ENCODE measurements around the gene ATXN1.
"Not testable (repeated sequence)": the region's sequence is repeated elsewhere in the genome, so short reads cannot be mapped to it uniquely, and the experiment has no call there.

Gene ATXN1

DNA sequence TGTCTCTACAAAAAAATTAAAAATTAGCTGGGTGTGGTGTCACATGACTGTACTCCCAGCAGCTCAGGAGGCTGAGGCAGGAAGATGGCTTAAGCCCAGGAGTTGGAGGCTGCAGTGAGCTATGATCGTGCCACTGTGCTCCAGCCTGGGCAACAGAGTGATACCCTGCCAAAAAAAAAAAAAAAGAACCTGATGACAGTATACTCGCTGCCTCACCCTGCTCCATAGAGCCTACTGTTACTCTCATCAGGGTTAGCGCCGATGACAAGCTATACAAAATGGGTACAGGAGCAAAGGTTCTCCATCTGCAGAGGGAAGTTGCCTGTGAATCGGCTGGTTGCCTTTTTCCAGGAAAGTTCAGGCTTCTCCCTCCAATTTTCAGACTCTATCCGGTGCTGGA is 469.5 kb downstream of the ATXN1 start:
- DNase-seq = no peak

GRCh38 chr6:16288163-16288562 is 473.1 kb downstream of the ATXN1 start:
- no peak for DNase-seq

DNA sequence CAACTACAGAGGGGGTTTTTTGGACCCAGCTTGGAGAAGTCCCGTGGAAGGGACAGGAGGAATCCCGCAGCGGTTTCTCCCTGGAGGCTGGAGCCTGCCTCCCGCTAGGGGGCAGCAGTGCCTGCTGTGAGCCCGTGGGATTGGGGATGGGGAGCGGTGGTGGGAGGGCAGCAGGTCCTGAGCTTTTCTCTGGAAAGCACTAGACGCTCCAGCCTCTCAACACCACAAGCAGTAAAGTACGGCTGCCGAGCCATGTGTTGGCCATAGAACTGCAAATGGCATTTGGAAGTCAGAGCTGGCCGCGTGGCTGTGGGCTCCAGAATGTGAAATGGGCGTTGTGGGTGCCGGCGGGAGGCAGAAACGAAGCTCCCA is 475.1 kb downstream of the ATXN1 start:
- DNase-seq = peak; percentile 33

DNA sequence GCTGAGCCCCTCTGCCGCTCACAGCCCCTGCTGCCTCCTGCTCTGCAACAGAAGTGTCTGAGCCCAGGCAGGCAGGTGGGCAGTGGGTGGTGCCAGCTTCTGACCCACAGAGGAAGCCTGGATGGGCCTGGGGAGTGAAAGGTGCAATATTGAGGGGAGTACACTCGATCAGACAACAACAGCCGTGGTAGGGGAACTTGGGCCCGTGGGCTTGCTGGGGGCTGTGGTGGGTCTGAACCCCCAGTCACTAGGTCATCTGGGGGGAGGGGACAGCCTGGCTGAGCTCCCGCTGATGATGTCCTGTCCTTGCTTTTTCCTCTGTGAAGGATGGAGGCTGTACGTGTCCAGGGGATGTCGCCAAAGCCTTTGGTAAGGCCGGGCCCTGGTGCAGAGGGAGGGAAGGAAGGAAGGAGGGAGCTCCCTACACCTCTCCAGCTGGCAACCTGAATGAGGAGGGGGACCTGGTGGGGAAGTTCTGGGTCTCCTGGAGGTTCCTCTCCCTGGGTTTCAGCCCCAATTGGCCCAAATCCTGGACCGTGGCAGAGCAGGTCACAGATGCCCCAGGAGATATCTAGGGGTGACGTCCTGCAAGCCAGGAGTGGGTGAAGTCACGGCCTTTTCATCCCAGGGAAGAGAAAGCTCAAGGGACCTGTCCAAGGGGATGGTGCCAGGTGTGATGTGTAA is 475.7 kb downstream of the ATXN1 start:
- no peak for DNase-seq

DNA sequence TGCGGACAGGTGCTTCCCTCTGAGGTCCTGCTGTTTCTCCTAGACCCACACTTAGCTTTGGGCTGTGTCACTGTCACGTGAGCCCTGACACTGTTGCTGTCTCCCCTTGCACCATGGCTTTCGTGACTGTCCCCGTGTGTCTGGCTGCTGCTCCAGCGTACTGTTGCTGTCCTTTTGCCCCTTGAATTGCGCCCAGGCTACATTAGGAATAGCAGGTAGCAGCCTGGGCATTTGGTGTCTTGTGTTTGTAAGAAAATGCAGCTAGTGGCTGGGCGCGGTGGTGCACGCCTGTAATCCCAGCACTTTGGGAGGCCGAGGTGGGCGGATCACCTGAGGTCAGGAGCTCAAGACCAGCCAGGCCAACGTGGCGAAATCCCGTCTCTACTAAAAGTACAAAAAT is 476.8 kb downstream of the ATXN1 start:
- no peak for DNase-seq

GRCh38 chr6:16282370-16282769 is 478.9 kb downstream of the ATXN1 start:
- DNase-seq = no peak

DNA sequence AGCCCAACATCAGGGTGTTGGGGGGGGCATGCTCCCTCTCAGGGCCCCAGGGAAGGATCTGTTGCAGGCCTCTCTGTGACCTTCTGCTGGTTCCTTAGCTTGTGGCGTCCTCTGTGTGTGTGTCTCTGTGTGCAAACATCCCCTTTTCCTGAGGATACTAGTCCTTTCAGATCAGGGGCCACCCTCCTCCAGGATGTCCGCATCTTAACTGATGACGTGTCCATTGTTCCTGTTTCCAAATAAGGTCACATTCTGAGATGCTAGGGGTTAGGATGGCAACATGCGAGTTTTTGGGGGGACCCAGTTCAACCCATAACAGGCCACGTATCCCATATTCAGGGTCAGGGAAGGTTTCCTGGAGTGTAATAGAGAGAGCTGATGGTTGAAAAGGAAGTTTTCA is 482.0 kb downstream of the ATXN1 start:
- no peak for DNase-seq

DNA sequence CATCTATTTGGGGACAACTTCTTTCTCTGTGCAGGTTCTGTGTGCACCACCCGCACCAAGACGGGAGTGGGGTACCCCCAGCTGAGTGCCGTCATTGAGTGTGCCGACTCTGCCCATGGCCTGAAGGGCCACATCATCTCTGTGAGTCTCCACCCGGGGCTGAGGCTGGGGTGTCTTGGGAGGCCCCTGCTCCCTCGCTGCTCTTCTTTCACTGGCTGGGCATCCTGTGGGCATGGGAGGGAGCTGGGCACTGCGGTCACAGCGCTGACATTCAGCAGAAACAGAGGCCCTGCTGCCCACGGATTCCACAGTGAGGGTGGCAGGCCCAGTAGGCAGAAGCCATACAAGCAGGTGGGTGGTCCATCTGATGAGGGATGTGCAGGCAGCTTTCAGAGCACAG is 482.5 kb downstream of the ATXN1 start:
- no peak for DNase-seq

- no peak for DNase-seq
These were observed 483.1 kb downstream of the ATXN1 start for GRCh38 chr6:16278048-16278724.

- DNase-seq = peak; percentile 41
These were observed 483.9 kb downstream of the ATXN1 start for GRCh38 chr6:16277101-16277981.

- no peak for DNase-seq
These were observed 486.2 kb downstream of the ATXN1 start for GRCh38 chr6:16274885-16275589.

DNA sequence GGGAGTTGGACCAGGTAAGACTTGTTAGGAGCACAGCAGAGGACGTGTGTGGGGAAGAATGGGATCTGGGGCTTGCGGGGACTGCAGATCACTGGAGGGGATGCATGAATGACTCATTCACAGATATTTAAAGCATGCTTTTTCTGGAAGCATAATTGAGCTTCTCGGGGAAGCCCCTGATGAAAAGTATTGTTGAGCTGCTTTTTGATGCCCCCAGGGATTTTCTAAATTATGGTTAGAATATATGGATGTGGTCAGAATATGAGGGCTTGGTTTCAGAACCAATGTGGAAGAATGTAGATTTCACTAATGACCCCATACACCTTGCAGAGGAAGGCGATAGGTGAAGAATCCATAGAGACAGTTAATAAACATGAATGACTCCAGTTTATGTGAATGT is 486.8 kb downstream of the ATXN1 start:
- DNase-seq = no peak

GRCh38 chr6:16273256-16273655 is 488.0 kb downstream of the ATXN1 start:
- no peak for DNase-seq

- no peak for DNase-seq
These were observed 489.1 kb downstream of the ATXN1 start for GRCh38 chr6:16272201-16272600.

DNA sequence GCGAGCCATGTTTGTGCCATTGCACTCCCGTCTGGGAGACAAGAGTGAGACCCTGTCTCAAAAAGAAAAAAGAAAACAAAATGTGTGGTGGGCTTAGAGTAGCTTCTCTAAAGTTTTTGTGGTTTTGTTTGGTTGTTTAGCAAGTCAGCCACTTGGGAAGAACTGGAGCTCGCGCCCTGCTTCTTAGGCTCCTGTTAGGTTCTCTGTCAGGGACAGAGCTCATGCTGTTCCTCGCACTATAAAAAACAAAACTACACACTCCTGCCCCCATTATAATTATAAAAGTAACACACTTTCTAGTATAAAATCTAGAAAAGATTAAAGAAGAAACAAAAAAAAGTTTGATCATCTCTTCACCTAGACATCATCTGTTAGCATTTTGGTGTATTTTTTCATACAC is 489.8 kb downstream of the ATXN1 start:
- no peak for DNase-seq

GRCh38 chr6:16270178-16270794 is 491.0 kb downstream of the ATXN1 start:
- DNase-seq = no peak

DNA sequence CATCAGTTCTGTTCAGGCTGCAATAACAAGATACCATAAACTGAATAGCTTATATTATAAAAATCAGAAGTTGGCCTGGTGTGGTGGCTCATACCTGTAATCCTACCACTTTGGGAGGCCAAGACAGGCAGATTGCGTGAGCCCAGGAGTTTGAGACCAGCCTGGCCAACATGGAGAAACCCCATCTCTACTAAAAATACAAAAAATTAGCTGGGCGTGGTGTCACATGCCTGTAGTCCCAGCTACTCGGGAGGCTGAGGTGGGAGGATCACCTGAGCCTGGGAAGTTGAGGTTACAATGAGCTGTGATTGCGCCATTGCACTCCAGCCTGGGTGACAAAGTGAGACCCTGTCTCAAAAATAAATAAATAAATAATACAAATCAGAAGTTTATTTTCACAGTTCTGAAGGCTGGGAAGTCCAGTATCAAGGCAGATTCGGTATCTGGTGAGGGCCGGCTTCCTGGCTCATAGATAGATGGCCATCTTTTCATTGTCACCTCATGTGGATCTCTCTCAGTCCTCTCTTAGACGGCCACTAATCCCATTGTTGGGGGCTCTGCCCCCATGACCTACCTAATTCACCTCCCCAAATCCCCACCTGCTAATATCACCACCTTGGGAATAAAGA is 491.7 kb downstream of the ATXN1 start:
- not testable (repeated sequence) for DNase-seq

- no peak for DNase-seq
These were observed 493.6 kb downstream of the ATXN1 start for GRCh38 chr6:16267428-16268263.

DNA sequence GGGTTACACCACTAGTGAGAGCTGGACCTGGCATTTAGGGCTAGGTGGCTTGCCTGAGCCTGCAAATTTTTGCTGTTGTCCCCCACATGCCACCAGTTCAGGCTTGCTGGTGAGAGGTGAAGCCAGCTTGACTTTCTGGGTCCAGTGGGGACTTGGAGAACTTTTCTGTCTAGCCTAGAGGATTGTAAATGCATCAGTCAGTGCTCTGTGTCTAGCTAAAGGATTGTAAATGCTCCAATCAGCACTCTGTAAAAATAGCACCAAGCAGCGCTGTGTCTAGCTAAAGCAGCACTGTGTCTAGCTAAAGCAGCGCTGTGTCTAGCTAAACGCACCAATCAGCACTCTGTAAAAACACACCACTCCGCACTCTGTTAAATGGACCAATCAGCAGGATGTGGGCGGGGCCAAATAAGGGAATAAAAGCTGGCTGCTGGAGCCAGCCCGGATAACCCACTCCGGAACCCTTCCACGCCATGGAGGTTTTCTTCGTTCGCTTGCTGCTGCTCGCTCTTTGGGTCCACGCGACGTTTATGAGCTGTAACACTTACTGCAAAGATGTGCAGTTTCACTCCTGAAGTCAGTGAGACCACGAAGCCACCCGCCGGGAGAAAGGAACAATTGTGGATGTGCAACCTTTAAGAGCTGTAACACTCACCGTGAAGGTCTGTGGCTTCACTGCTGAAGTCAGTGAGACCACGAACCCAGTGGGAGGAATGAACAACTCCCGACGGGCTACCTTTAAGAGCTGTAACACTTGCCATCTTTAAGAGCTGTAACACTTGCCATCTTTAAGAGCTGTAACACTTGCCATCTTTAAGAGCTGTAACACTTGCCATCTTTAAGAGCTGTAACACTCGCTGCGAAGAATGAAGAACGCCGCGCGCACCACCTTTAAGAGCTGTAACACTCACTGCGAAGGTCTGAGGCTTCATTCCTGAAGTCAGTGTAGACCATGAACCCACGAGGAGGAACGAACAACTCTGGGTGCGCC is 495.6 kb downstream of the ATXN1 start:
- no peak for DNase-seq

- no peak for DNase-seq
These were observed 496.5 kb downstream of the ATXN1 start for GRCh38 chr6:16264785-16265184.
